Measurements from ENCODE around the gene SYNPO2.

SYNPO2 gene

GRCh38 chr4:119087656-119088055 lies 199.0 kb downstream of the SYNPO2 start:
- no peak for DNase-seq (ENCODE audit: low read depth)
- no peak overlapping the region for H3K4me3 ChIP-seq (ENCODE audit: low read depth, low read length)
- TF ChIP-seq, protein P1, sequence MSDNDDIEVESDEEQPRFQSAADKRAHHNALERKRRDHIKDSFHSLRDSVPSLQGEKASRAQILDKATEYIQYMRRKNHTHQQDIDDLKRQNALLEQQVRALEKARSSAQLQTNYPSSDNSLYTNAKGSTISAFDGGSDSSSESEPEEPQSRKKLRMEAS (IDR thresholded peaks at IDR 0.05; ENCODE audit: low read depth, low read length) = no peak
- TF ChIP-seq POLR2A (IDR thresholded peaks at IDR 0.05; ENCODE audit: extremely low read depth, insufficient read length) = no peak
- no peak for TF ChIP-seq MYC (IDR thresholded peaks at IDR 0.05; ENCODE audit: low read depth, low read length)
- TF ChIP-seq, protein P2, sequence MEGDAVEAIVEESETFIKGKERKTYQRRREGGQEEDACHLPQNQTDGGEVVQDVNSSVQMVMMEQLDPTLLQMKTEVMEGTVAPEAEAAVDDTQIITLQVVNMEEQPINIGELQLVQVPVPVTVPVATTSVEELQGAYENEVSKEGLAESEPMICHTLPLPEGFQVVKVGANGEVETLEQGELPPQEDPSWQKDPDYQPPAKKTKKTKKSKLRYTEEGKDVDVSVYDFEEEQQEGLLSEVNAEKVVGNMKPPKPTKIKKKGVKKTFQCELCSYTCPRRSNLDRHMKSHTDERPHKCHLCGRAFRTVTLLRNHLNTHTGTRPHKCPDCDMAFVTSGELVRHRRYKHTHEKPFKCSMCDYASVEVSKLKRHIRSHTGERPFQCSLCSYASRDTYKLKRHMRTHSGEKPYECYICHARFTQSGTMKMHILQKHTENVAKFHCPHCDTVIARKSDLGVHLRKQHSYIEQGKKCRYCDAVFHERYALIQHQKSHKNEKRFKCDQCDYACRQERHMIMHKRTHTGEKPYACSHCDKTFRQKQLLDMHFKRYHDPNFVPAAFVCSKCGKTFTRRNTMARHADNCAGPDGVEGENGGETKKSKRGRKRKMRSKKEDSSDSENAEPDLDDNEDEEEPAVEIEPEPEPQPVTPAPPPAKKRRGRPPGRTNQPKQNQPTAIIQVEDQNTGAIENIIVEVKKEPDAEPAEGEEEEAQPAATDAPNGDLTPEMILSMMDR (IDR thresholded peaks at IDR 0.05; ENCODE audit: low read depth, low read length) = no peak

DNA sequence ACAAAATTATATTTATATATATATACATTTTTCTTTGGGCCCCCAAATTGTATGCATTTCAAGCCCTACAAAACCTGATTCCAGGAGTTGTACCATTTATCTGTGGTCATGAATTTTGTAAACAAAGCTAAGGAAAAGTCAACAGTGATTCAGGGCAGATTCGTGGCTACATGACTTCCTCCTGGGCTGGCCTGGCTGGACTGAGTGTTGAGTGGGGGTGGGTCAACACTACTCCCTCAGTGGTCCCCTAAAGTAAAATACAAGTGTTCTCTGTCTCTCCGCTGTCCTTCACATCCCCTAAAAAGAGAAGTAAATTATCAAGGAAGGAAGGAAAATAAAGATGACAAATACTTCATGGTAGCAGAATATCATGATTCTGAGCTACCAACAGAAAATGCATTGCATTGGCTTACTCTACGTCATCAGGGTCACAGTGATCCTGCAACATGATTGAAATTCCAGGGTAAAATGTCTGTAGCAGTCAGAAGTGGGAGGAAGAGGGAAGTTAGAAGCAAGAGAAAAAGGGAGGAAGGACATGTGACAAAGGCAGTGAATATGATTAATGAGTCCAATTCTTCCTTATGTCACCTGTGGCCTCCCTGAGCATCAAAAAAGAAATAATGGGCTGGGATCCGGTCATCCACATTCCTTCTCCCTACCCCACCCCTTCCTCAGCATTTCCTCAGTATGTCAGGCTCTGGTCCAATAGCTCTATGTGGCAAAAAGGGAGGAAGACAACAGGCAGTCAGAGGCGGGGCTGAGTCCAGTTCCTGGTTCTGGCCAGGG lies 204.6 kb downstream of the SYNPO2 start:
- DNase-seq (ENCODE audit: low read depth) = no peak
- TF ChIP-seq, protein P2 (IDR thresholded peaks at IDR 0.05; ENCODE audit: low read depth, low read length) = no peak
- TF ChIP-seq POLR2A (IDR thresholded peaks at IDR 0.05; ENCODE audit: extremely low read depth, insufficient read length) = no peak
- no peak for TF ChIP-seq MYC (IDR thresholded peaks at IDR 0.05; ENCODE audit: low read depth, low read length)
- TF ChIP-seq, protein P1 (IDR thresholded peaks at IDR 0.05; ENCODE audit: low read depth, low read length) = no peak
- H3K4me3 ChIP-seq (ENCODE audit: low read depth, low read length) = no peak overlapping the region

GRCh38 chr4:119097282-119097900 lies 208.7 kb downstream of the SYNPO2 start:
- no peak for DNase-seq (ENCODE audit: low read depth)
- TF ChIP-seq MYC (IDR thresholded peaks at IDR 0.05; ENCODE audit: low read depth, low read length) (no peak), POLR2A (IDR thresholded peaks at IDR 0.05; ENCODE audit: extremely low read depth, insufficient read length) (no peak)
- TF ChIP-seq, protein P1 (IDR thresholded peaks at IDR 0.05; ENCODE audit: low read depth, low read length) = no peak
- TF ChIP-seq, protein P2 (IDR thresholded peaks at IDR 0.05; ENCODE audit: low read depth, low read length) = no peak
- H3K4me3 ChIP-seq (ENCODE audit: low read depth, low read length) = no peak overlapping the region

DNA sequence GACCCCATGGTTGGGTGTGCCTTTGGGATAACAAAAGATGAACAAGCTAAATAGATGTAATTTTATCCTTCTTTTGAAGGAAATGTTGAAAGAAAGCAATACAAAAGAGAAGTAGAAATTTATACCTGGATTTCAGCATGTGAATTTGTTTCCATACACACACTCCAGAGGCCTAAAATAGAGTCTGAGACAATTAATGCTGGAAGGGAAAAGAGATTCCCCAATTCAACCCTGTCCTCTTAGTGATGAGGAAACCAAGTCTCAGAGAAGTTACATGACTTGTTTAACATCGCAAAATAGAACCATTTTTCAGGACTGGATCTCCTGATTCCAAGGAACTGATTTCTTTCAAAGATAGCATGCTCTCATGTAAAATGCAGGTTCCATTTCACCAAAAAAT lies 209.7 kb downstream of the SYNPO2 start:
- no peak for DNase-seq (ENCODE audit: low read depth)
- TF ChIP-seq, protein P1 (IDR thresholded peaks at IDR 0.05; ENCODE audit: low read depth, low read length) = no peak
- TF ChIP-seq MYC (IDR thresholded peaks at IDR 0.05; ENCODE audit: low read depth, low read length) (no peak), POLR2A (IDR thresholded peaks at IDR 0.05; ENCODE audit: extremely low read depth, insufficient read length) (no peak)
- TF ChIP-seq, protein P2 (IDR thresholded peaks at IDR 0.05; ENCODE audit: low read depth, low read length) = no peak
- no peak overlapping the region for H3K4me3 ChIP-seq (ENCODE audit: low read depth, low read length)

DNA sequence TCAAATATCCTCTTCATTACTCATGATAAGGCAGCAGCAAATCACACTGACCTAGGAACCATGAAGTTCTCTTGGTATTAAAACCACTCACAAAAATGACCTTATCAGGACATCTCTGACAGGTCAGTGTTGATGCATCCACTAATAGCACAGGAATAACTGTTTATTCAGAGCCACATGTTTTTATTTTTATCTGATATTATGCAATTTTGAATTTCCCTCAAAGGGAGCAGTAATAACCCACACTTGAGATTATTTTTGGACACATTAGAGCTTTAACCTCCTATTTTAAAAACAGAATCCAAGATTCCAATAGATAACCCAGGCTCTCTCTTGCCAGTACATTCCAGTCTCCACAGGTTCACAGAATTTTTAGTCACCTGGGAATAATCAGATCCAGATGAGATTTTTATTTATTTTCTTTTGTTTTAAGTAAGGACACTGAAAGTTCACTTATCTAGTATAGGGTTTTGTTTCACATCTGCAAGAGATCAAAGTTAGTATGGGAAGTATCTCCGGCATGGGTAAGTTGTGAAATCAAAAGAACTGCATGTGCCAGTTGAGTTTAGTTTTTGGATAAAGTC lies 210.7 kb downstream of the SYNPO2 start:
- TF ChIP-seq POLR2A (IDR thresholded peaks at IDR 0.05; ENCODE audit: extremely low read depth, insufficient read length) = no peak
- TF ChIP-seq, protein P1 (IDR thresholded peaks at IDR 0.05; ENCODE audit: low read depth, low read length) = no peak
- TF ChIP-seq, protein P2 (IDR thresholded peaks at IDR 0.05; ENCODE audit: low read depth, low read length) = no peak
- H3K4me3 ChIP-seq (ENCODE audit: low read depth, low read length) = no peak overlapping the region
- DNase-seq (ENCODE audit: low read depth) = no peak

Data from NB4 (cell line).